GM12891 (cell line): ENCODE measurements around the gene ENOX1.

Source experiments
- POLR2A ChIP-seq: IDR thresholded peaks from 2 replicates; pipeline ENCODE4 v1.6.1; 2011; ENCODE audit warnings: low read depth, low read length, control low read depth
- SPI1 ChIP-seq: IDR thresholded peaks from 2 replicates; pipeline ENCODE4 v1.6.1; 2011; ENCODE audit warnings: low read depth, low read length, control low read depth

GRCh38 chr13:43362556-43362955, 424.2 kb downstream of the ENOX1 start:
- no peak for TF ChIP-seq POLR2A
- TF ChIP-seq SPI1: no peak
